MCF 10A (cell line): ENCODE data around the gene POGZ. TPM values are rescaled to one million over a fixed set of nuclear protein-coding genes. Genes with fewer than 3 reads are reported as not detected.

Experiments
- BruUV-seq: library from RNA; stranded (reverse); fragments of 400-500 nt; replicated peaks from 2 replicates; lab custom pipeline; 2021; lab: Mats Ljungman, UMichigan
- CTCF ChIA-PET: fragments of 300-600 bp; sonication (Branson Sonifier 250); formaldehyde crosslinking; extraction: SDS; loops from one replicate; lab custom pipeline; 2021; ENCODE audit warnings: antibody characterized with exemption, inconsistent platforms; lab: Yijun Ruan, JAX
- POLR2A ChIA-PET: fragments of 300-600, 350-650 bp; sonication (Branson Sonifier 250); formaldehyde crosslinking; extraction: SDS; loops from one replicate; lab custom pipeline; 2020; ENCODE audit warnings: antibody characterized with exemption, inconsistent platforms; lab: Yijun Ruan, JAX
- DNase-seq: peaks from one replicate; pipeline ENCODE4 v3.0.0-alpha.2; 2018; ENCODE audit not compliant: unreplicated experiment
- H3K27ac Mint-ChIP-seq: one replicate; pipeline ENCODE4 v1.8.0; 2022; ENCODE audit warnings: mild to moderate bottlenecking, low read depth, mixed read lengths; ENCODE audit not compliant: unreplicated experiment
- H3K27me3 Mint-ChIP-seq: one replicate; pipeline ENCODE4 v1.8.0; 2022; ENCODE audit warnings: mixed read lengths; ENCODE audit not compliant: insufficient read depth, unreplicated experiment
- H3K36me3 Mint-ChIP-seq: one replicate; pipeline ENCODE4 v1.8.0; 2022; ENCODE audit warnings: mild to moderate bottlenecking, moderate library complexity, mixed read lengths; ENCODE audit not compliant: insufficient read depth, unreplicated experiment
- H3K4me1 Mint-ChIP-seq: one replicate; pipeline ENCODE4 v1.8.0; 2022; ENCODE audit warnings: mixed read lengths; ENCODE audit not compliant: insufficient read depth, unreplicated experiment
- H3K4me3 Mint-ChIP-seq: one replicate; pipeline ENCODE4 v1.8.0; 2022; ENCODE audit warnings: mild to moderate bottlenecking, moderate library complexity, mixed read lengths; ENCODE audit not compliant: unreplicated experiment
- H3K9me3 Mint-ChIP-seq: one replicate; pipeline ENCODE4 v1.8.0; 2022; ENCODE audit warnings: mixed read lengths; ENCODE audit not compliant: unreplicated experiment
- intact Hi-C: fragments of 100-400 bp; cut with micrococcal nuclease; formaldehyde crosslinking; loops from 2 replicates; pipeline ENCODE4 v1.14.1; 2022
- total RNA-seq: library from RNA; stranded (reverse); gene quantifications from 2 replicates; pipeline ENCODE4 v1.2.3, GENCODE V29; 2022
- TF ChIP-seq, protein P1 (sequence below): fragments of 200-600 bp; IDR thresholded peaks from one replicate; pipeline ENCODE4 v1.8.0; 2022; ENCODE audit warnings: antibody characterized with exemption, mild to moderate bottlenecking; ENCODE audit not compliant: unreplicated experiment

Gene POGZ
- total RNA-seq, 1 experiment from 2014 or later, result 92.2 TPM

DNA sequence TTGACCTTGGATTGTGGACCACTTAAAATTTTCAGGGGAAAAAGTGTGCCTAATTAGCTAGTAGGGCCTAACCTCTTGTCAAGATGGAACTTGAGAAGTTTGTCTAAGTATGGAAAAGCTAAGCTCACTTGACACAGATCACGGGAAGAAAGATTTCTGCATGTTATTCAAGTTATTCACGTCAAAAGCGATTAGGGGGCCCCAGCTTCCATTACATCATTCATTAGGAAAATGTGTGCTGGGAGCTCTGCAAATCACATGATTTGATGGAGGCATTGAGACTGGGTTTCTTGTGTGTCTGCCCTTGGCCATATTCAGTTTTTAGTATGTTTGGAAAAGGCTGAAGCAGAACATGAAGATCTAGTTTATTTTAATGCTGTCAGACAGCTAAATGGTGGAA is 15.5 kb upstream of the POGZ start:
- ChIA-PET CTCF (interaction anchor here (1.3 to 2.3 kb wide), 4 partner anchors 9 to 361 kb away, joined by 3 to 9 read pairs (median 3); no protein-coding TSS in a partner anchor), POLR2A (interaction anchor here (0.9 to 5.5 kb wide), 8 partner anchors 9 to 69 kb away, joined by 3 to 30 read pairs (median 4); partner anchors contain the start of gene POGZ)
- BruUV-seq, result no TSS peak
- Mint-ChIP-seq H3K27ac (no peak overlapping the region), H3K4me1 (no peaks in the 10 kb centered on the region), H3K4me3 (no peak overlapping the region), H3K9me3 (no peaks in the 10 kb centered on the region), H3K27me3 (no peaks in the 10 kb centered on the region), H3K36me3 (no peaks in the 10 kb centered on the region)
- no peak for DNase-seq
- intact Hi-C loops, result no loop called here
- TF ChIP-seq, protein P1, sequence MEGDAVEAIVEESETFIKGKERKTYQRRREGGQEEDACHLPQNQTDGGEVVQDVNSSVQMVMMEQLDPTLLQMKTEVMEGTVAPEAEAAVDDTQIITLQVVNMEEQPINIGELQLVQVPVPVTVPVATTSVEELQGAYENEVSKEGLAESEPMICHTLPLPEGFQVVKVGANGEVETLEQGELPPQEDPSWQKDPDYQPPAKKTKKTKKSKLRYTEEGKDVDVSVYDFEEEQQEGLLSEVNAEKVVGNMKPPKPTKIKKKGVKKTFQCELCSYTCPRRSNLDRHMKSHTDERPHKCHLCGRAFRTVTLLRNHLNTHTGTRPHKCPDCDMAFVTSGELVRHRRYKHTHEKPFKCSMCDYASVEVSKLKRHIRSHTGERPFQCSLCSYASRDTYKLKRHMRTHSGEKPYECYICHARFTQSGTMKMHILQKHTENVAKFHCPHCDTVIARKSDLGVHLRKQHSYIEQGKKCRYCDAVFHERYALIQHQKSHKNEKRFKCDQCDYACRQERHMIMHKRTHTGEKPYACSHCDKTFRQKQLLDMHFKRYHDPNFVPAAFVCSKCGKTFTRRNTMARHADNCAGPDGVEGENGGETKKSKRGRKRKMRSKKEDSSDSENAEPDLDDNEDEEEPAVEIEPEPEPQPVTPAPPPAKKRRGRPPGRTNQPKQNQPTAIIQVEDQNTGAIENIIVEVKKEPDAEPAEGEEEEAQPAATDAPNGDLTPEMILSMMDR, result no peak

DNA sequence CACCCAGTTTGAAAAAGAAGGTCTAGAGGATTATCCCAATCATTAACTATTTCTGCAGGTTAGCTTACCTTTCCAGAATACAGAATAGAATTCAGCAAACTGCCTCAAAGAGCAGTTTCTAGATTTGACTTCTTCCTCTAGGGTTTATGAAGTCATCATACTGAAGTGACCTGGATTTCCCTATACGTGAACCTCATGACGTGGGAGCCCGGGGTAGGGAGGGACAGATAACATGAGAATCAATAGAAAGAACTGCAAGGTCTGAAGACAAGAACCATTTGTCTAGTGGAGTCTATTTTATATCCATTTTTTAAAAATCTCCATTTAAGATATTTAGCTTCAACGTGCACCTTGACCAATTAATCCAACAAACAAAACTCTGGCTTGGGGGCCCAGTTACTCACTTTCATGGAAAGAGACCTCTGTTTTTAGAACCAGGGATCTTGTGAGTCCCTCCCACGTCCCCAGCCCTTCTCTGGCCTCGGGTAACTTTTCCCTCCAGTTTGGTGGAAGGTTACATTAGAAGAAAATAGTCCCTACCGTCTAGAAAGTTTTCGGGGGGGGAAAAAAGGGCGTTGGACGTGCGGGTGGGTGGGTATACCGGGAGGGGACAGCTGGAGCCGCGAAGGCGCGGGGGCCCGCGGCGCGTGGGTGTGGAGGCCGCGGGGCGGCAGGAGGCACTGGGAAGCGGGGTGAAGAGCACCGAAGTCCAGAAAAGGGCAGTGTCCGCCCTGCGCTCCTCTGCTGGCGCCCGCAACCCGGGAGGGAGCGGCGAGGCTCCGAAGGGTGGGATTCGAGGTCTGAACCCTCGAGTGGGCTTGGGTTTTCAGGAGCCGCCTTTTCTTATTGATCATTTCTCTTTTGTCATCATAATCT is 13.8 kb upstream of the POGZ start:
- ChIA-PET POLR2A (interaction anchor here (0.6 to 5.5 kb wide), 4 partner anchors 11 to 138 kb away, joined by 3 to 30 read pairs (median 4); partner anchors contain the start of gene POGZ), CTCF (interaction anchor here (0.6 to 2.3 kb wide), 3 partner anchors 9 to 562 kb away, joined by 3 to 9 read pairs (median 7); no protein-coding TSS in a partner anchor)
- intact Hi-C loops, result loop anchor here (1.0 kb wide), 1 partner anchor 14 kb away; the partner anchor contains the start of gene POGZ
- TF ChIP-seq, protein P1, result no peak
- DNase-seq, result no peak
- H3K4me3 Mint-ChIP-seq, result no peak overlapping the region
- H3K36me3 Mint-ChIP-seq, result no peaks in the 10 kb centered on the region
- no peaks in the 10 kb centered on the region for H3K9me3 Mint-ChIP-seq
- no TSS peak for BruUV-seq
- no peaks in the 10 kb centered on the region for H3K4me1 Mint-ChIP-seq
- no peak overlapping the region for H3K27ac Mint-ChIP-seq
- no peaks in the 10 kb centered on the region for H3K27me3 Mint-ChIP-seq

DNA sequence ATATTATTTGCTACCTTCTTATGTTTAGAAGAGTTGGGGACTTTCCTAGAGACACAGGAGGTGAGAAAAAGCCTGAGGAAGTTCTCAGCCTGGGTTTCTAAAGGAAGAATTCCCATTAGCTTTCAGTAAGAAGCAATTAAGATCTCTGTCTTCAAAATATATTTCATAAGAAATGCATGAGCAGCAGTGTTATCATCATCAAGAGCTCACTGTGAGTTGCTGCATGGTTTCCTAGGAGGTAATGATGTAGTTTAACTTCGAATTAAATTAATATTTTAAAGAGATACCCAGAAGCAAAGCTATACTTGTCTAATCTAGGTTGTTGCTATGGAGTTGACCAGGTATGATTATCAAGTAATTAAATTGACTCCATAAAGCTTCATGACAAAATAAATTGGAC is 5.7 kb upstream of the POGZ start:
- TF ChIP-seq, protein P1, result no peak
- peaks cover 16% of the 10 kb centered on the region for H3K27me3 Mint-ChIP-seq
- H3K4me3 Mint-ChIP-seq, result no peak overlapping the region
- no peaks in the 10 kb centered on the region for H3K36me3 Mint-ChIP-seq
- ChIA-PET CTCF (interaction anchor here (0.6 to 3.4 kb wide), 7 partner anchors 9 to 372 kb away, joined by 3 to 9 read pairs (median 3); no protein-coding TSS in a partner anchor), POLR2A (interaction anchor here (1.1 to 2.3 kb wide), 7 partner anchors 10 to 128 kb away, joined by 3 to 7 read pairs (median 4); no protein-coding TSS in a partner anchor)
- no TSS peak for BruUV-seq
- H3K9me3 Mint-ChIP-seq, result no peaks in the 10 kb centered on the region
- intact Hi-C loops, result no loop called here
- no peak overlapping the region for H3K27ac Mint-ChIP-seq
- no peaks in the 10 kb centered on the region for H3K4me1 Mint-ChIP-seq
- no peak for DNase-seq

DNA sequence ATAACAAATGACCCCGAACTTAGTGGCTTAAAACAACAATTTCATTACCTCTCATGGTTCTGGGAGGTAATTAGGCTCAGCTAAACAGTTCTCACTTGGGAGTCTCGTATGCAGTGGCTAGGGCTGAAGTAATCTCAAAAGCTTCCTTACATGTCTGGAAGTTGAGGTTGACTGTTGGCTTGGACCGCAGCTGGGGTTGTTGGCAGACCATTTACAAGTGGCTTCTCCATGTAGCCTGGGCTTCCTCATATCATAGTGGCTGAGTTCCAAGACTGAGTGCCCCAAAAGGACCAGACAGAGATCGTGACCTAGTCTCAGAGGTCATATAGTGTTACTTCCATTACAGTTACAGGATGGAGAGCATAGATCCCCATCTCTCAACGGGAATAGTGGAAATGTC is 2.4 kb upstream of the POGZ start:
- no peaks in the 10 kb centered on the region for H3K9me3 Mint-ChIP-seq
- ChIA-PET POLR2A (interaction anchor here (0.8 to 1.1 kb wide), 4 partner anchors 11 to 147 kb away, joined by 3 read pairs; no protein-coding TSS in a partner anchor), CTCF (interaction anchor here (0.8 to 1.4 kb wide), 2 partner anchors 10 to 85 kb away, joined by 5 read pairs; no protein-coding TSS in a partner anchor)
- DNase-seq, result no peak
- H3K4me3 Mint-ChIP-seq, result no peak overlapping the region
- H3K27me3 Mint-ChIP-seq, result peaks cover 16% of the 10 kb centered on the region
- TF ChIP-seq, protein P1, result no peak
- no peak overlapping the region for H3K27ac Mint-ChIP-seq
- H3K4me1 Mint-ChIP-seq, result no peaks in the 10 kb centered on the region
- intact Hi-C loops, result no loop called here
- H3K36me3 Mint-ChIP-seq, result no peaks in the 10 kb centered on the region
- BruUV-seq, result no TSS peak
